Measurements from ENCODE around the gene TBL1X. TPM values are rescaled to one million over a fixed set of nuclear protein-coding genes. Genes with fewer than 3 reads are reported as not detected.

The TBL1X gene
- total and polyA plus RNA-seq, 7 donors: 2.0 to 17.6 (median 7.8) TPM

DNA sequence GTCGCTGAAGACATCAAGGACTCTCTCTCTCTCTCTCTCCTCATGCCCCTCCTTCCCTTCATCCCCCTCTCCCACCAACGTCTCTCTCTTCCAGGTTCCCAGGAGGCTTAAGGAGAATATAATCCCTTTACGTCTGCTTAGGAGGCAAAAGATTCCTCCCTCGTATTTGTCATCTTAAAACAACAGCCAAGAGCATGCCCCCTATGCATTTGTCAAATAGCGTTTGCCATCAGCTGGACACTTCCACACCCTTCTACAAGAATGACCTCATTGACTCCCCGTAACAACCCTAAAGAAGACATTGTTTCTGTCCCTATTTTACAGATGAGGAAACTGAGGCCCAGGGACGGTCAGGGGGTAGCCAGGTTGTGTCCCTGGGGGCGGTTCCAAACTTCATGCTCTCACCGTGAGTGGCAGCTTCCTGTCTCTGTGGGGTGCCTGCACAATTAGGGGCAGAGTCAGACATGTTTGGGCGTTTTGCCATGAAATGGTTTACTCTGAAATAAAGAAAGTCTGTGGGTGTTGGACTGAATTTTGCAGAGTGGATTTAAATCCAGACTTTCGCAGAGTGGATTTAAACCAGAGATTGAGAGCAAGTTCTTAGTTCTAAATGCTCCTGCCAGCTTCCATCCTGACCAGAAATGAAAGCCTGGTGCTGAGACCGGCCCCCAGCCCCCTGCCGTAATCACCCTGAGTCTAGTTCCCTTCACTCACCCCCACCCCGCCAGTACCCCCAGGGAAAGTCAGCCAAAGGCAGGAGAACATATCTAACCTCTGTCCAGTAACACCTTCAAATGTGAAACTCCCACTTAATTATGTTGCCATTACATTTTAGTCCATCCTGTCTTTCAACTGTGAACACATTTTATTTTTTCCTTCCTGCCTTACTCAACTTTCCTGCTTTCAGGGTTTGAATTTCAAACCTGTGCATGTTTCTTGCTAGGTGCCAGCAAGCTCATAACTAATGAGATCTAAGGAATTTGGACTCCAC is 44.3 kb upstream of the TBL1X start:
- Histone ChIP-seq H3K27ac (no peak overlapping the region), H3K9me3 (peaks cover 13% of the 10 kb centered on the region), H3K36me3 (ENCODE audit: insufficient read depth in 1 of 2, low read depth in 1 of 2) (no peaks in the 10 kb centered on the region), H3K27me3 (ENCODE audit: insufficient read depth in 3 of 3, low read length in 2 of 3) (no peaks in the 10 kb centered on the region), H3K4me3 (no peak overlapping the region), H3K4me1 (no peaks in the 10 kb centered on the region)
- WGBS, 3 donors: 54 to 63% (median 62%) methylated on average over 13 to 14 of the region's 14 CpGs
- ATAC-seq (no peak), DNase-seq (no peak)
- no peak for TF ChIP-seq CTCF (IDR thresholded peaks at IDR 0.05)
- intact Hi-C loops (cut with DNase I): no loop called here

GRCh38 chrX:9429767-9430166 is 35.1 kb upstream of the TBL1X start:
- no peaks in the 10 kb centered on the region for H3K4me1 ChIP-seq
- ATAC-seq: no peak
- no peak overlapping the region for H3K27ac ChIP-seq
- no peak overlapping the region for H3K4me3 ChIP-seq
- TF ChIP-seq CTCF (IDR thresholded peaks at IDR 0.05): no peak
- peaks cover 12% of the 10 kb centered on the region for H3K9me3 ChIP-seq
- WGBS, 3 donors: 33 to 60% (median 36%) methylated on average over 10 to 12 of the region's 12 CpGs
- H3K36me3 ChIP-seq (ENCODE audit: insufficient read depth in 1 of 2, low read depth in 1 of 2): no peaks in the 10 kb centered on the region
- intact Hi-C loops (cut with DNase I): no loop called here
- H3K27me3 ChIP-seq (ENCODE audit: insufficient read depth in 3 of 3, low read length in 2 of 3): no peaks in the 10 kb centered on the region
- no peak for DNase-seq

- H3K4me3 ChIP-seq: no peak overlapping the region
- intact Hi-C loops (cut with DNase I): no loop called here
- TF ChIP-seq CTCF (IDR thresholded peaks at IDR 0.05): no peak
- H3K4me1 ChIP-seq: no peaks in the 10 kb centered on the region
- DNase-seq (no peak), ATAC-seq (no peak)
- H3K27ac ChIP-seq: no peak overlapping the region
- H3K36me3 ChIP-seq (ENCODE audit: insufficient read depth in 1 of 2, low read depth in 1 of 2): no peaks in the 10 kb centered on the region
- no peaks in the 10 kb centered on the region for H3K27me3 ChIP-seq (ENCODE audit: insufficient read depth in 3 of 3, low read length in 2 of 3)
- WGBS, 3 donors: 71 to 86% (median 80%) methylated on average over 4 to 5 of the region's 5 CpGs
- H3K9me3 ChIP-seq: peaks cover 8% of the 10 kb centered on the region
Observed at GRCh38 chrX:9430346-9430921, 34.4 kb upstream of the TBL1X start.

DNA sequence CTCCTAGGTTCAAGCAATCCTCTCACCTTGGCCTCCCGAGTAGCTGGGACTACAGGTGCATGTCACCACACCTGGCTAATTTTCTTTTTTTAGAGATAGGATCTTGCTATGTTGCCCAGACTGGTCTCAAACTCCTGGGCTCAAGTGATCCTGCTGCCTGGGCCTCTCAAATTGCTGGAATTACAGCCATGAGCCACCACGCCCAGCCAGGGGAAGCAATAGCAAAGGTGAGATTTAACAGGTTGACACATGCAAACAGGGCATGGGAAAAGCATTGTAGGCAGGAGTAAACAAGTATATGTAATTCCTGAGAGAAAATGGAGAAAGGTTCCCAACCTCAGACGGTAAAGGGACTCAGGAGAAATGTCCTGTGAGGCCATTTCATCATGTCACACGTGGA is 33.6 kb upstream of the TBL1X start:
- intact Hi-C loops (cut with DNase I): no loop called here
- no peak for ATAC-seq
- Histone ChIP-seq H3K36me3 (ENCODE audit: insufficient read depth in 1 of 2, low read depth in 1 of 2) (no peaks in the 10 kb centered on the region), H3K9me3 (peaks cover 5% of the 10 kb centered on the region), H3K4me1 (no peaks in the 10 kb centered on the region), H3K27me3 (ENCODE audit: insufficient read depth in 3 of 3, low read length in 2 of 3) (no peaks in the 10 kb centered on the region), H3K4me3 (no peak overlapping the region), H3K27ac (no peak overlapping the region)
- TF ChIP-seq CTCF (IDR thresholded peaks at IDR 0.05): no peak
- WGBS, 3 donors: 82 to 94% (median 94%) methylated on average over 4 of the region's 4 CpGs
- DNase-seq: no peak
